NCI-H446 treated with DMSO at 0.1 percent for 48 hours (cell line): Measurements from ENCODE around the gene S100A2.

ENCODE experiments used
- DNase-seq: peaks from one replicate; lab custom pipeline; 2025; lab: John Stamatoyannopoulos, UW

S100A2 gene

DNA sequence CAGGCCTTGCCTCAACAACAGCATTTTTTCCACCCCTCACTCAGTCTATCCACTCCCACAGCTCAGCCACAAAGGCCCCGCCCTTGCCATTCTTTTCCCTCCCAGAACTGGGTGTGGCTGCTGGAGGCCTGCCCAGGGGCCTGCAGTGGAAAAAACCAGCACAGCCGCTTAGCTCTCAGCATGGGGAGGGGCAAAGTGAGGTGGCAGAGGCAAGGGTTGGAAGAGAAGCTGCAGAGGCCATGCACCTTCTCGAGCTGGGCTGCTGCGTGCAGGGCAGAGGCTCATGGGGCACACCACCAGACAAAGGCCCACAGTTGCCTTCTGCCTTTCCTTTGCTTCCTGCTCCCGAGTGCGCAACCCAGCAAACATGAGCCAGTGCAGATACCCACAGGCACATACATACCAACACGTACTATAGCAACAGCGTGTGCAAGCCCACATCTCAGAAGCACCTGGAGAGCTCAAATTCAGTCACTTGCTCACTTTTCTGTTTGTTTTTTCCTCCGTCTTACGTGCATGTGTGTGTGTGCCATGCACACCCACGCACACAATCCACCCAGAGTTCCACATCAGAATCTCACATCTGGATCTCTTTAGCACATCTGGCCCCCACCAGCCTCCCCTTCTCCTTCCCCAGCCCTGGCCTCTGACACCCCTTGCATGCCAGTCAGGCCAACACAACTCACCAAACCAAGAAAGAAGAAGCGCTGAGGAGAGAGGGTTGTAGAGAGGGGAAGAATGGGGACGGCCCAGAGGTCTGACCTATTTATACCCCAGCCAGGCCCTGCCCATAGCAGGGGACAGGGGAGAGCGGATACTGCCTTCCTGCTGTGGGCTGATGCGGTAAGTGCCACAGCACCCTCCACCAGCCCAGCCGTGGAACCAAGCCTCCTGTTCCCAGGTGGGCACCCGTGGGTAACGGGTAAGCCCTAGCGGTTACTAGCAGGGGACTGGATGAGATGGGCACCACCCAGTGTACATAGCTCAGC lies 20.3 kb downstream of the S100A2 start, which contains the start of gene S100A4:
S100A4 (minus strand) TSS at position 740 of the 989 bp plus-strand sequence. CDS start 1,012 bp downstream, outside the sequence.
- peak; percentile 95 for DNase-seq

DNA sequence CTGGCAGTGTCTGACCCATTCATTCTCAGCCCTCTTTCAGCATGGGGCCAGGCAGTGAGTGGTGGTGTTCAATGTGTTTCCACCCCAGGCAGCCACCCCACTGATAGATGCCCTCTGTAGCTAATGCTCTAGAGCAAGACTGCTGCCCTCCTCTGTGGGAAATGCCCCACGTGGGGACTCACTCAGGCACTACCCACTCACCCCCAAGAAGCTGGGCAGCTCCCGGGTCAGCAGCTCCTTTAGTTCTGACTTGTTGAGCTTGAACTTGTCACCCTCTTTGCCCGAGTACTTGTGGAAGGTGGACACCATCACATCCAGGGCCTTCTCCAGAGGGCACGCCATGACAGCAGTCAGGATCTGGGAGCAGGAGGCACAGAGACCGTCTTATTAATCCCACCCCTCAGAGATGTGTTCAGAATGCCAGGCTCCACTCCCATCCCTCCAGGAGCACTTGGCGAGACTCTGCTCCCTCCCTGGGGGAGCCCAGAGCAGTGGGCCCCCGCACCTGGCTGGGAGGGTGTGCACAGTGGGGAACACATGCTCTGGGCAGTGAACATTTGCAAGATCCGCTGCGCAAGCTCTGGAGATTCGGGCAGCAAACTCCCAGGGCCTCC lies 21.1 kb downstream of the S100A2 start:
- DNase-seq = no peak

DNA sequence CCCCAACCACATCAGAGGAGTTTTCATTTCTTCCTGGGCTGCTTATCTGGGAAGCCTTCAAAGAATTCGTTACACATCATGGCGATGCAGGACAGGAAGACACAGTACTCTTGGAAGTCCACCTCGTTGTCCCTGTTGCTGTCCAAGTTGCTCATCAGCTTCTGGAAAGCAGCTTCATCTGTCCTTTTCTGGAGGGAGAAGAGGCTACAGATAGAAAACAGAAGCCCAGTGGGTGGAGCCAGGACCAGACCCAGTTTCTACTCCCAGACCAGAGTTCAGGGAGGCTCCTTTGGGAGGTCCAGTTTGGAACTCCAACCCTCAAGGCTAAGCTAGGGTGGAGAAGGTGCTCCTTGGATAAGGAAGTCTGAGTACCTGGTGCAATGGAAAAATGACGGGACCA lies 21.9 kb downstream of the S100A2 start:
- no peak for DNase-seq

DNA sequence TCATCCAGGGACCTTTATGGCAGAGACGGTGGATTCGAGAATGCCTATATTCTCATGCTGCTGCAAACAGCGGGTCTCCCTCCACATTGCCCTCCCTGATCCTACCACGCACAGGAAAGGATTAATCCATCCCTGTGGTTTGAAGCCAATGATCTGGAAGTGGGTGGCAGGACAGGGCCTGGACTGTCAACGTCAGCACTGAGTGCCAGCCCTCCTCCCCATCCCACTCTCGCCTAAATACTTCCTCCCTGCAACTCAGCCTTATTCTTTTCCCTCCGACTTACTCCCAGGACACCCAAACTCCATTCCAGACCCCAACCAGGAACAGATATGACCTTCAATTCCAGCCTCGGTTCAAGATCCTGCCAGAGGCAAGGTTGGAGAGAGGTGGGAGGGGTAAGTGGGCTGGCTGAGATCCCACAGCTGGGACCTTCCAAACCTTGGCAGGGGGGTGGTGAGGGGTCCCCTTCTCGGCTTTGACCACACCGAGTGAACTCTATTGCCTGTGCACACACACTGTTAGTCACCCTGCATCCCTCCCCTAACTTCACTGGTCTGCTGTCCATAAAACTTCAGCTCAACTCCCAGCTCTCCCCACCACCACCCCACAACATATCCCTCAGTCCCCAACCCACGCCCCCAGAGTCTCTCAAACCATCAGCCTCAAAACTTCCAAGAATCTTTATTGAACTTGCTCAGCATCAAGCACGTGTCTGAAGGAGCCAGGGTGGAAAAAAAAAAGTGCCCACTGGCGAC lies 22.5 kb downstream of the S100A2 start:
- no peak for DNase-seq

DNA sequence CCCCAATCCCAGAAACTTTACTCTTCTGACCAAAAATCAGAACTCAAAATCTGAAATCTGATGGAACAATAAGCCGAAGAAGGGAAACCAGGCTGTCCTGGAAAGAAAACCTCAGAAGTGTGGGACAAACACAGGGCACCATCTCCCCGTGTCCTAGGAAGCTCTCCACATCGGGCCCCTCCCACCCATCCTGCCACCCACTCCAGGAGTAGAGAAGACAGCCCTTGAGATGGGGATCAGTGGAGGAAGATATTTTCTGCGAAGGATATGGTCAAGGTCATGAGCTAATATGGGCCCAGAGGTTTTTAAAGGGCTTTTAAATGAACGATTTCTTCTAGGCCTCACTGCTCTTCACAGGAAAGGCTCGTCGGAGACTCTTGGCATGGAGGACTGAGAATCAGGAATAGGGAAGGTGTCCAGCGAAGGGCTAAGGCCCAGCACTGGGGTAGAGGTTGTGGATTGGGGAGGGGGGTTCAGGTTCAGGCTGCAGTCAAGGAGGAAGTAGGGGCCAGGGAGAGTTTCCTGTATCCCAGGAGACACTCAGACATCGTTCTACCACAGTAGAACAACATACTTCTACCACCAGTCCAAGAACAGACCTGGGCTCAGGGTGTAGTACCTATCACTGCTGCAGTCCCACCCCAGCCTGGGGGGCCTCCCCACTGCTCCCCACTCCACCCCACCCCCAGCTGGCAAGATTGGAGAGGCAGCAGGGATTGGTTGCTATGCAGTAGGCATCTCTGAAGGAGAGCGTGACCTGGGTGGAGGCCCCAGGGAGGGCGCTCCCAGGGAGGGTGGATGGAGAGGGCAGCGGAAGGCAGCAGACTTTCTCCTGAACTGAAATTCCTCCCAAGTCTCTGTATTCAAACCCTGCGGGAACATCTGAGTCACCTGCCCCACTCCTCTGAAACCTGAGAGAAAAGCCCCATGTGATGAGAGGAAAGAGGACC lies 23.7 kb downstream of the S100A2 start:
- no peak for DNase-seq

DNA sequence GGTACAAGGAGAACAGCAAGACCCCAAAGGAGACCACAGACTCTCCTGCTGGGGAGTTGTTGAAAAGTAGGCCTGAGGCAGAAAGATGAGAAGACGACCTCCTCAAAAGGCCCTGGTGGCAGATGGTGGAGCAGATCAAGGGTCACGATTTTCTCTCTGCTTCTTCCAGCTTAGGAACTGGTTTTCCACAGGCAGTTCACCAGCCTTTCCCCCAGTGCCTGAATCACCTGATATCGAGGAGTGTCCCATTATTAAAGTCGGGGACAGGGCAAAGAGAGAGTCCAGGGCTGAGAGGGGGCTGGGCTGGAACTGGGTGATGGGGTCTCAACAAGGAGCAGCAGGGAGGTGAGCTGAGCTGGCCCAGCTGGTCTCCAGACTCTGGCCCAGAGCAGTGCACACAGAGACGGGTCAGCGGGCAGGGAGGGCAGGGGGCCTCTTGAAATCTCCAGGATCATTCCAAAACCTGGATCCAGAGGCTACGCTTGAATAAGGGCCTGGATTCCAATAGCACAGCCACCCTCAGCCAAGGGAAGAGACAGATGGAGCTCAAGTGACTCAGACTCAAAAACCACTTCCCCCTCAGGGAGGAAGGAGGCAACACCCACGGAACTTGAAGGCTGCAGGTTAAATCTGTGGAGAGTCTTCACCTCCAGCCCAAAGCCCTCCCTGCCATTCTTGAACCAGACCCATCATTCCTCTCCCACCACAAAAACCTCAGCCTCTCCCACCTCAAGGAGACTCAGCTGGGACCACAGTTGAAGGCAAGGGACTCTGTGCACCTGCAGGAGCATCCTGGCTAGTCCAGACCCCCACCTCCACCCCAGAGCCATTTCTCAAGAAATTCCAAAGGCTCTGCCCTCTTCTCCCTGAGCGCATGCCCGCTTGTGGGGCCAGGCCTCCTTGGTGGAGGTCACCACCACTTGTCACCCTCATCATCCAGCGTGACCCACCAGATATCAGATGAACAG lies 25.0 kb downstream of the S100A2 start, which contains the start of gene S100A5:
S100A5 (minus strand) TSS at position 541 of the 968 bp plus-strand sequence. CDS start 743 bp downstream, outside the sequence.
- peak; percentile 88 for DNase-seq

DNA sequence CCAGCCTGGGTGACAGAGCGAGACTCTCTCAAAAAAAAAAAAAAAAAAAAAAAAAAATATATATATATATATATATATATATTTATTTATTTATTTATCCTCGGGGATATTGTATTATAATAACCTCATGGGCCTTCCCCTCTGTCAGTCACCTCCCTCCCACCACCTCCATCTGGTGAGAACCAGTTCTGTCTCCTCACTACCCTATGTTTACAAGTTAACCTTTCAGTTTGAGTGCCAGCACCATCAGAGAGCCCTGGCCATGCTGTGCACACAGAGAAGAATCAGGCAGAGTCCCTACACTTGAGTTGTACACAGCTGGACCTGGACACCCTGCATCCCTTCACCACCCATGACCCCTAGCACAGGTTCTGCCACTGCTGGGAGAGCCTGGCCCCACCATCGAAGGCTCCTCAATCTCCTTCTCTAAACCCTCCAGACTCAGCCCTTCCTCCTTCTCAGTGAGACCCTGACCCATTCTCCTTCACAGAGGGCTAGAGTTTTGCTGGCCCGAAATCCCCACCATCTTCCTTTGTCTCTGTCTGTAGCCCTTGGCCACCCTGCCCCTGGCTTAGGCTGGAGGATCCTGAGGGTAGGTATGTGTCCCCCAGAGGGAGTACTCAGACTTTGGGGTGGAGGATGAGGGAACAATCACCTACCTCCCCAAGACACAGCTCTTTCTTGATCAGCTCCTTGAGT lies 26.1 kb downstream of the S100A2 start:
- DNase-seq = no peak

DNA sequence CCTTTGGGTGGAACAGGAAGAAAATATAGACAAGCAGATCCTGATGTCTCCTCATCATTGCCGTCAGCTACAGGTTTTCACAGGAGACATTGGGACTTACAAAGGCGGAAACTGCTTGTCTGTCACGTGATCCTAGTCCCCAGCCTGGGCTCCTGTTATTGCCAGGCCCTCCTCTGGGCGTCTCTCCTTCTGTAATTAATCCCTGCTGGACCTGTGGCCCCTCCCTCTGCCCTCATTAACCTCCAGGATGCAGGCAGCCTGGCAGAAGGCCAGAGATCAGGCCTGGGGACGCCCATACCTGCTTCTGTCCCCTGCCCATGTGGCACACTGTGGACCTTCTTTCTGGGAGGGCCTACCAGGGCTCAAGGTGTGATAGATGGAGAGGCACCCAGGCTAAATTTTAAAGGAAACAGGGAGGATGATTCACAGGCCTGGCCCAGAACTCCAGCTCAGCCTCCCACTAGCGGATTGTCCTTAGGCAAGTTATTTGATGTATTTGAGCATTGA lies 27.3 kb downstream of the S100A2 start:
- no peak for DNase-seq

DNA sequence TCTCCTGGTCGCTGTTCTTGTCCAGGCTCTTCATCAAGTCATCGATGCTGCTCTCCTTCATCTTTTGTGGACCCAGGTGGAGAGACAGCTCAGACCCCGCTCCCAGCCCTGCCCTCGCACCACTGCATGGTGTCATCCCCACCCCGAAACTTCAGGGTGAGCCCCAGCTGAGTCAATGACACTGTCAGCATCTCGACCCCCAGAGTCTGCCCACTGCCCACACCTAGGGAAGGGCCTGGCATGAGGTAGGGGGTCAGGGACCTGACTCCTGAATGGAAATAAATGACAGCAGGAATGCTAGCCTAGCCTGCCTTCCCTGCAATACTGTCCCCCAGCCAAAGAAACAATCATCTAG lies 28.3 kb downstream of the S100A2 start:
- DNase-seq = no peak

DNA sequence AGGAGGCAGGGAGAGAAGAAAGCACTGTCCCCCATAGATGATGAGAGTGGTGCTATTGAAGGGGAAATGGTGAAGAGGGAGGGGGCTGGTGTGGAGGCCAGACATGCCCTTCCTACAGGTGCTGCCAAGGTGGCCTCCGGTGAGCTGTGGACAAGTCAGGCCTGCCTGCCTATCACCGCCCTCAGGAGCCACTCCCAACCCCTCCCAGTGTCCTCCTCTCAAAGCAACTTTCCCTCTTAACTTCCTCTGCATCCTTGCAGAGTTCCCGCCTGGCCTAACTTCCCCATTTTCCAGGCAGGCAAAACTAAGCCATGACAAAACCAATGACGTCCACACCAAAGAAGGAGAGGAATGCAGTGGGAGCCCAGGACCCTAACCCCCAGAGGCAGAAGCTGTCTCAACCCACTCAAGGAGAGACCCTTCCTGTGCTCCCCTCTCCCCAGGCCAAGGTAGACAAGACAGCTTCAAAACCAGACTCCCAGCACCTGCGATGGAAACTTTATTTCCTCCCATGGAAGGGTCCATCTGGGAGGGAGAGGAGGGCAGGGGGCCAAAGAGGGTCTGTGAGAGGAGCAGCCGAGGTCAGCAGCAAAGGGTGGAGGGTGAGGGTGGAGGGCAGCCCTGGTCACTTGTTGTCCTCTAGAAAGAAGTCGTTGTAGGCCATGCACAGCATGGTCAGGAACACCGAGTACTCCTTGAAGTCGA lies 28.8 kb downstream of the S100A2 start:
- no peak for DNase-seq

DNA sequence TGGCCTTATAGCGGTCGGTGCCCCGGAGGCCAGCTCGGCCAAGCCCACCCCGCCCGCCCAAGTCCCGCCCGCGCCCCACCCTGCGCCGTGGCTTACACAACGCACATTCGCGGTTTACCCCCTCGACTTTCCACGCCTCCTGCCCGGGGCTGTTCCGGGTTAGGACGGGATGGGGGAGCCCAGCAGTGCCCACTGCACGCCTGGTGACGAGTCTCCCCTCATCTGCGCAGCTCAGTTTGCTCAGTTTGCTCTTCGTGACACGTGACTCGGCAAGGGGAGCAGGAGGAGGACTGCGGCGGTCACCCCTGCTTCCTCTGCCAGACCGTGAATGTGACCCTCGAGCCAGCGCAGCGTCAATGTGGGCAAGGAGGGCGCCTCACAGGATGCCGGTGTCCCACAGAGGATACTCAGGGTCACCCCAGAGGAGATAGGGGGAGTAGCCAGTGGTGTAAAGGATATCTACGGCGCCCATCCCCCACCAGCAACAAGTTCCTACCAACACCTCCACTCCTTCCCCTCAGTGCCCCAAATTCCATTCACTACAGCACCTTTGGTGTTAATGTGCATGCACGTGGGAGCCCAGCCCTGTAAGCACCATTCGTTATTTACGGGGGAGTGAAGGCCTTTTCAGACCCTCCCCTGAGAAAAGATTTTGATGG lies 29.5 kb downstream of the S100A2 start:
- DNase-seq = no peak

DNA sequence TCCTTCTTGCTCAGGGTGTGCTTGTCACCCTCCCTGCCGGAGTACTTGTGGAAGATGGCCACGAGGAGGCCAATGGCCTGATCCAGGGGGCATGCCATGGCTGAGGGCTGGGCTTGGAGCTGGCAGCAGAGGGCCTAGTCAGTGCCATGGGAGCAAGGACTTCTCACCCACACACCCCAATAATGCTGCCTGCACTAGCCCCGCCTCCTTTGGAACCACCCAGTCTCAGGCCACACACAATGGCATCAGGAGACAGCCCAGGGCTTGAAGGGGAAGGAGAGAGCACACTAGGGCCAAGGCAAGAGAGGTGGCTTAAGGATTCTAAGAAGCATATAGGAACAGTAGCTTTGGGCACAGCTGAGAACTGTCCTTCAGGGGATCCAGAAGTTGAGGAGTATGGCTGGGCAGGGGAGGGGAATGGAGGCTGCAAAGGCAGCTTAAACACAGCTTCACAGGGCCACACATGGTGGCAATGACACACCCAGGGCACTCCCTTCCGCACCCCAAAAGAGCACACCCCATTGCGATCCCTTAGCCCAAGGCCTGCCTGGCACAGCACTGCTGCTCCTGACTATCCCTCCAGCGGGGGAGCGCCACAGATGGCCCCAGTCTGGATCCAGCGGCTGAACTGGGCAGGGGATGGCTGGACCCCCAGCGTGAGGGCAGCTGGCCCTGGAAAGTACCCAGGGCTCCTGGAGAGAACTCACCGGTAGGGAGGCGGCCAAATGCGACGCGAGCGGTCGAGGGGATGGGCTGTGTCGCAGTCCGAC lies 30.2 kb downstream of the S100A2 start, which contains the start of gene S100A6:
S100A6 (minus strand) TSS at position 750 of the 770 bp plus-strand sequence; CDS start at position 98, 652 bp downstream.
- no peak for DNase-seq

DNA sequence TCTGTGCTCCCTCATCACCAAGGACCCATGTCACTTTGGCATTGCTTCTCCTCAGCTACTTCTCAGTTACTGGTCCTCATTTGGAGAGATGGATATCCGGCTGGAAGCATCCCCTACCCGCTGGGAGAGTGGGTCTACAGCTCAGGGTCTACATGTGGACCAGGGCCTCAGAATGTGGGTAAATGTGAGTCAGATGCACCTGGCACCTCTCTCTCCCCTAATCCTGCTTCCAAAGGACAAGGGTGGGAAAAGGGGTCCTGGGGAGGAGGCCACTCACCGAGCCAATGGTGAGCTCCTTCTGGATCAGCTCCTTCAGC lies 30.8 kb downstream of the S100A2 start:
- DNase-seq = no peak

DNA sequence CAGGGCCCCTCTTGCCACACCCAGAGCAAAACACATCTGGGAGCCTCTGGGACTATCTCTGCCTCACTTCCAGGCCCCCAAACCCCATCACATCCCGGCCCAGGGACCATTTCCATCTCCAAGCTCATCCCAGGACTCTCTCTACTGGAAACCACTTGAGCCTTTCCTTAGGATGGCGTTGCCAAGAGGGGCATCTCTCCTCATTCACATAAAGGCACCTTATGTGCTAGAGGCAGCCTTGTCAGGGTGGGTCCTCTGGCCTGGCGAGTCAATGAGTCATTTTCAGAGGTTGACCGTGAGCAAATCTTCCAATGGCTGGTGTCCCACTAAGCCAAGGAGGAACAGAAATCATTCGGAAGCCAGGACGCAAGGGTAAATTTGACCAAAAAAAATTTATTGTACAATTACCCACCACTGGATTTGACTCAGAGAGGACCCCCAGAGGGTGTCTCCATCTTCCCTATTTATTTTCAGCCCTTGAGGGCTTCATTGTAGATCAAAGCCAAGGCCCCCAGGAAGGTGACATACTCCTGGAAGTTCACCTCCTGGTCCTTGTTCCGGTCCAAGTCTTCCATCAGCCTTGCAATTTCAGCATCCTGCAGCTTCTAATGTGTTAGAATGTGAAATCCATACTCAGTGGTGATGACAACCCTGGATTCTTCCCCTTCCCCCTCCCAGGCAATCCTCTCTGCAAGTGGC lies 31.3 kb downstream of the S100A2 start:
- no peak for DNase-seq

DNA sequence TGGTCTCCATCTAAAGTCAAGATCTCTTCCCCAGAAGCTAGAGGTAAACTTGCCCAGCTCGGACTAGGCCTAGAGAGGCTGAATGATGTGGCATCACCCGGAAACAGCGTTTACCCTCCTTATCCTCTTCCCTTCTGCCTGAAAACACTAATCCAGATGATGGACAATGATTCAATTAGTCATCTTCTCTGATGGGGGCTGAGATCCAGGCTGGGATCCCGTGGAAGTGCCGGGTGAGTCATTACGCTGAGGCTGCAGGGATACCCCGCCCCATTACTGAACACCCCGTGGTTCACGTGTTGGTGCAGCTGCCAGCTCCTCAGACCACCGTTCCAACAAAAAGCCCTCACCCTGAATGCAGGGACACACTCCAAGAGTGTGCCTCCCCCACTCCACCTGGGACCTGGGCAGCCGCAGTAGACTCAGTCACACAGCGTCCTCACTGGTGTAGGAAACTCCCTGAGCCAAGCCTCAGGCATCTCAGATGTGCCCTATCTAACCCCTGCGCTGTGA lies 31.9 kb downstream of the S100A2 start:
- DNase-seq = peak; percentile 91
